Heart left ventricle (tissue), 13 donors: Measurements from ENCODE around the gene SRRD.

Experiments used
- CTCF ChIP-seq, 12 donors: fragments of 200-600 bp; sonication (generic) in 4 of 12; IDR thresholded peaks; one replicate each; pipeline versions ENCODE4 v1.5.0 to v1.8.0; 2018 to 2022; ENCODE audit warnings: antibody characterized with exemption in 12 of 12, mild to moderate bottlenecking in 5 of 12
- POLR2A ChIP-seq, 2 donors: fragments of 450-650 bp; IDR thresholded peaks; one replicate each; pipeline ENCODE4 v1.6.1; 2017; ENCODE audit warnings: antibody characterized with exemption in 2 of 2, mild to moderate bottlenecking in 2 of 2, moderate library complexity in 2 of 2
- donor health status: ischemic (EF 13 %, LVEDD 7.1; RV severe dilation, severe dysfunction).
- donor health status: DM: no; HTN: yes; CAD: no.
- donor health status: DM: no; HTN: no; CAD: no.
- donor health status: ischemic (EF 25% LVEDD 6.9; RV normal size, moderate dysfunction).
- donor health status: ischemic (EF 25% LVEDD 5.7; RV mildly dilated, moderate dysfunction).
- donor health status: ischemic (EF 35%, LVEDD 5.7; RV mildly dilated, moderate dysfunction).
- donor health status: nonischemic (EF 11% LVEDD 7.7; RV severe dilation, severe dysfunction).
- donor health status: DM: yes; HTN: yes; CAD: no.
- donor health status: PGD.
- donor health status: ischemic (EF 29% LVEDD 5.4; RV normal size, mild dysfunction).
- donor health status: nonischemic (EF 23%, LVEDD 6.1; RV moderate dilation, normal function).

- TF ChIP-seq CTCF (IDR thresholded peaks at IDR 0.05) (no peak), POLR2A (IDR thresholded peaks at IDR 0.05) (no peak)
These were observed 2.7 kb downstream of the SRRD start for GRCh38 chr22:26486394-26486793.
